Astrocyte of the spinal cord (primary cell): Measurements from ENCODE around the gene DGKH.
"Not testable (repeated sequence)": the region's sequence is repeated elsewhere in the genome, so short reads cannot be mapped to it uniquely, and the experiment has no call there.

Experiments
- DNase-seq: peaks from one replicate; pipeline ENCODE4 v3.0.0; 2011; ENCODE audit warnings: low read depth, low spot score
- H3K4me3 ChIP-seq: 2 replicates; pipeline ENCODE4 v1.5.1; 2011; ENCODE audit warnings: low read depth, mild to moderate bottlenecking, low read length, moderate library complexity
- in situ Hi-C: cut with HindIII; loops from 2 replicates; pipeline ENCODE4 v1.10.0; 2017; ENCODE audit warnings: low sequenced_read_pairs
- TF ChIP-seq, protein P1 (sequence below): IDR thresholded peaks from 2 replicates; pipeline ENCODE4 v1.5.1; 2012; ENCODE audit warnings: low read depth, mild to moderate bottlenecking, low read length, inconsistent platforms

DGKH gene

DNA sequence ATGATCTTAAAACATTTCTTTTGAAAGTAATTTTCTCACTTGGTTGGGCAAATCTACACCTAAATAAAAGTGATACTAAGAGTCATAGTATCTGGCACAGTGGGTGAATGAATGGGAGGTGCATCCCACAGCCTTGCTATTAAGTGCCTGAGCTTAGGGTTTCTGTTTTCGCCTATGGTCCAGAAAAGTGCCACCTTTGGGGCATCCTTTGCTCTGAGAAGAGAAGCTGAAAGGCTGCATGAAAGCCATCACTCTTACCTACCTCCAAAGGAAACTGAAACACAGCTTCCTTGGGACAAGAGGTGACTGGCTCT lies 167.9 kb downstream of the DGKH start:
- TF ChIP-seq, protein P1, sequence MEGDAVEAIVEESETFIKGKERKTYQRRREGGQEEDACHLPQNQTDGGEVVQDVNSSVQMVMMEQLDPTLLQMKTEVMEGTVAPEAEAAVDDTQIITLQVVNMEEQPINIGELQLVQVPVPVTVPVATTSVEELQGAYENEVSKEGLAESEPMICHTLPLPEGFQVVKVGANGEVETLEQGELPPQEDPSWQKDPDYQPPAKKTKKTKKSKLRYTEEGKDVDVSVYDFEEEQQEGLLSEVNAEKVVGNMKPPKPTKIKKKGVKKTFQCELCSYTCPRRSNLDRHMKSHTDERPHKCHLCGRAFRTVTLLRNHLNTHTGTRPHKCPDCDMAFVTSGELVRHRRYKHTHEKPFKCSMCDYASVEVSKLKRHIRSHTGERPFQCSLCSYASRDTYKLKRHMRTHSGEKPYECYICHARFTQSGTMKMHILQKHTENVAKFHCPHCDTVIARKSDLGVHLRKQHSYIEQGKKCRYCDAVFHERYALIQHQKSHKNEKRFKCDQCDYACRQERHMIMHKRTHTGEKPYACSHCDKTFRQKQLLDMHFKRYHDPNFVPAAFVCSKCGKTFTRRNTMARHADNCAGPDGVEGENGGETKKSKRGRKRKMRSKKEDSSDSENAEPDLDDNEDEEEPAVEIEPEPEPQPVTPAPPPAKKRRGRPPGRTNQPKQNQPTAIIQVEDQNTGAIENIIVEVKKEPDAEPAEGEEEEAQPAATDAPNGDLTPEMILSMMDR, result no peak
- no peak for DNase-seq
- H3K4me3 ChIP-seq, result no peak overlapping the region
- in situ Hi-C loops, result no loop called here

DNA sequence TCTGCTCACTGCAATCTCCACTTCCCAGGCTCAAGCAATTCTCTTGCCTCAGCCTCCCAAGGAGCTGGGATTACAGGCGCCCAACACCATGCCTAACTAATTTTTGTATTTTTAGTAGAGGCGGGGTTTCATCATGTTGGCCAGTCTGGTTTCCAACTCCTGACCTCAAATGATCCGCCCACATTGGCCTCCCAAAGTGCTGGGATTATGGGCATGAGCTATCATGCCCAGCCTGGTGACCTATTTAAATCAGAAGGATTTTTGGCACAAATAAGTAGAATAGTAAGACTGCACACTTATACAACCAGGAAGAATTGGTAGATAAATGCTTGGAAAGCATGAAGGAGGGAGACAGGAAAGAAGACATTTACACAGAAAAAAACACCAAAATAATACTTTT lies 170.1 kb downstream of the DGKH start:
- TF ChIP-seq, protein P1, result no peak
- no peak for DNase-seq
- H3K4me3 ChIP-seq, result no peak overlapping the region
- in situ Hi-C loops, result no loop called here

DNA sequence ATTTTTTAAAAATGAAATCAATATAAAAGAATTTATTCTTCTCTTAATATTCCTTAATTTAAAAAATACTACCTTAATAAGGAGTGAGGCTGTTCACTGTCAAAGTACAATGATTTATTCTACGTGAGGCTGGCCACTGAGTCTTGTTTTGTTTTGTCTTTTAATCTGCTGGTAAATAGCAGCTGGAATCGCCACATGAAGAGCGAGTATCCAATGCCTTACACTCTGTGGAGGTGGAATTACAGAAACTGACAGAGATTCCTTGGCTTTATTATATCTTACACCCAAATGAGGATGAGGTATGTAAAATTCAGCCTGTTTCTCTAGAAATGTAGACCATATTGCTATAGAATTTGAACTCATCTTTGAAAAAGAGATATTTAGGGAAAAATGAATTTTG lies 170.6 kb downstream of the DGKH start:
- no peak for DNase-seq
- TF ChIP-seq, protein P1, result no peak
- in situ Hi-C loops, result no loop called here
- H3K4me3 ChIP-seq, result no peak overlapping the region

DNA sequence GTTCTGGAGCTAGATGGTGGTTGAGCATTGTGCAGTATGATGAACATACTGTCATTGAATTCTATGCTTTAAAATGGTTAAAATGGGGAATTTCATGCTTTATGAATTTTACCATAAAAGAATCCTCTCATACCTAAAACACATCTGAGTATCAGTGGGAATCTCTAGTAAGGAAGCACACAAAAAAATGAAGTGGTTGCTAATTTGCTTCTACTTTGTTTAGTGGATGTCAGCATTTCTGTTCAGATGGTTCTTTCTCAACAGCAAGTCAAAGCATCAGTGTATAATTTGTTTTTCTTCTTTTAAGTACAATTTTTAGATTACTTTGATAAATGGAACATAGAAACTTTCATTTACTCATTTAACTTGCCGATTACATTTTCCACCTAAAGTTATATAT lies 171.4 kb downstream of the DGKH start:
- TF ChIP-seq, protein P1, result no peak
- in situ Hi-C loops, result no loop called here
- DNase-seq, result no peak
- H3K4me3 ChIP-seq, result no peak overlapping the region

DNA sequence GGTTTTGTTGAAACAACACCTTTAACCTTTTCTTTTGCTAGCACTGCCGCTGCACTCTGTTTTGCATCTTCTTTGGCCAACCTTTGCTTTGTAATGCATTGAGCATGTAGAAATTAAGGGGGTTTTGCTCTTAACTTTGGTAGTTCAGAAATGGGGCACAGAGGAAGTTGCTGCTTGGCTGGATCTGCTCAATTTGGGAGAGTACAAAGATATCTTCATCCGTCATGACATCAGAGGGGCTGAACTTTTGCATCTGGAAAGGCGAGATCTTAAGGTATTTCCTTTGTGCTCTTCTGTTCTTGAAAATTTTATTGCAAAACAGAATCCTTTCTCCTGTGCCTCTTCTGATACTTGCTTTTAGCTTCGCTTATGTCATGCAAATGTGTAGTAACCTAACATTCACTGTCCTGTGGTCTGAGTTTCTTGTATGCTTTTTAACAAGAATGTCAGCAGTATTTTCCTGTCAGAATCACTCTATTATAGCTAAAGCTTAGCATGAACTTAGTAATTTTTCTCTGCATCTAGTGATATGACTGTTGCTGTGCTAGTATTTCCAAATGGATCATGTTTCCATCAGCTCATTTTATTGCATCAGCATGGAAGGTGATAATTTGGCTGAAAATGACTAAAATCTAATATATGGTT lies 172.8 kb downstream of the DGKH start:
- in situ Hi-C loops, result no loop called here
- no peak overlapping the region for H3K4me3 ChIP-seq
- DNase-seq, result no peak
- TF ChIP-seq, protein P1, result no peak

DNA sequence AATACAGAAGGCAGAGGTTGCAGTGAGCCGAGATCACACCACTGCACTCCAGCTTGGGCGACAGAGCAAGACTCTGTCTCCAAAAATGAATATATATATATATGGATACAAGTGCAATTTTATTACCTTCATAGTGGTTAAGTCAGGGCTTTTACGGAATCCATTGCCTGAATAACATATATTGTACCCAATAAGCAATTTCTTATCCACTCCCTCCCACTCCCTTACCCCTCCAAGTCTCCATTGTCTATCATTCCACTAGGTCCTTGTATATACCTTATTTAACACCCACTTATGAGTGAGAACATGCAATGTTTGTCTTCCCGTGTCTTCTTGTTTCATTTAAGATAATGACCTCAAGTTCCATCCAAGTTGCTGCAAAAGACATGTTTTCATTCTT lies 175.2 kb downstream of the DGKH start:
- TF ChIP-seq, protein P1, result no peak
- no peak for DNase-seq
- no peak overlapping the region for H3K4me3 ChIP-seq
- in situ Hi-C loops, result no loop called here

DNA sequence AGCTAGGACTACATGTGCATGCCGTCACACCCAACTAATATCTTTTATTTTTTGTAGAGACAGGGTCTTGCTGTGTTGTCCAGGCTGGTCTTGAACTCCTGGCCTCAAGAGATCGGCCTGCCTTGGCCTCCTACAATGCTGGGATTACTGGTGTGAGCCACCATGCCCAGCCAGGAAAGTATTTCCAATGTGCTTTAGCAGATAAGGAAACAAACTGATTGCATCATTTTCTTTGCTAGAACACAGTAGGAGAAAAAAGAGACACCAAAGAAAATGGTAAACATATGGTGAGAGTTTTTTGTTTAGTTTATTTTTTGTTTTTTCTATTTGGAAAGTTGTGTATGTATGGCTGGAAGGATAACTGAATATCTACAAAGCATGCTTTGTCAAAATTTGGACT lies 176.6 kb downstream of the DGKH start:
- TF ChIP-seq, protein P1, result no peak

DNA sequence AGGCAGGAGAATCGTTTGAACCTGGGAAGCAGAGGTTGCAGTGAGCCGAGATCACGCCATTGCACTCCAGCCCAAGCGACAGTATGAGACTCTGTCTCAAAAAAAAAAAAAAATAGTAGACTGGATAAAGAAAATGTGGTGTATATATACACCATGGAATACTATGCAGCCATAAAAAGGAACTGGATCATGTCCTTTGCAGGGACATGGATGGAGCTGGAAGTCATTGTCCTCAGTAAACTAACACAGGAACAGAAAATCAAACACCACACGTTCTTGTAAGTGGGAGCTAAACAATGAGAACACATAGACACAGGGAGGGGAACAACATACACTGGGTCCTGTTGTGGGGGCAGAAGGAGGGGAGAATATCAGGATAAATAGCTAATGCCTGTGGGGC lies 178.3 kb downstream of the DGKH start:
- H3K4me3 ChIP-seq, in situ Hi-C loops, DNase-seq: not testable (repeated sequence)

More for the DNA sequence above, 176.6 kb downstream of the DGKH start:
- H3K4me3 ChIP-seq, result no peak overlapping the region
- no peak for DNase-seq
- in situ Hi-C loops, result no loop called here
